ENCODE data around the gene BMPER.
A peak's percentile ranks its signal among the peaks of the same experiment; 100 is the strongest.

The BMPER gene

GRCh38 chr7:33905389-33906032, at the start of gene BMPER:
TSS of gene BMPER (plus strand) at chr7:33905539. CDS start at chr7:33905614, 75 bp downstream.
- DNase-seq, result peak; percentile 62

- DNase-seq, result no peak
Measured at GRCh38 chr7:33861947-33862346, 43.4 kb upstream of the BMPER start.

DNA sequence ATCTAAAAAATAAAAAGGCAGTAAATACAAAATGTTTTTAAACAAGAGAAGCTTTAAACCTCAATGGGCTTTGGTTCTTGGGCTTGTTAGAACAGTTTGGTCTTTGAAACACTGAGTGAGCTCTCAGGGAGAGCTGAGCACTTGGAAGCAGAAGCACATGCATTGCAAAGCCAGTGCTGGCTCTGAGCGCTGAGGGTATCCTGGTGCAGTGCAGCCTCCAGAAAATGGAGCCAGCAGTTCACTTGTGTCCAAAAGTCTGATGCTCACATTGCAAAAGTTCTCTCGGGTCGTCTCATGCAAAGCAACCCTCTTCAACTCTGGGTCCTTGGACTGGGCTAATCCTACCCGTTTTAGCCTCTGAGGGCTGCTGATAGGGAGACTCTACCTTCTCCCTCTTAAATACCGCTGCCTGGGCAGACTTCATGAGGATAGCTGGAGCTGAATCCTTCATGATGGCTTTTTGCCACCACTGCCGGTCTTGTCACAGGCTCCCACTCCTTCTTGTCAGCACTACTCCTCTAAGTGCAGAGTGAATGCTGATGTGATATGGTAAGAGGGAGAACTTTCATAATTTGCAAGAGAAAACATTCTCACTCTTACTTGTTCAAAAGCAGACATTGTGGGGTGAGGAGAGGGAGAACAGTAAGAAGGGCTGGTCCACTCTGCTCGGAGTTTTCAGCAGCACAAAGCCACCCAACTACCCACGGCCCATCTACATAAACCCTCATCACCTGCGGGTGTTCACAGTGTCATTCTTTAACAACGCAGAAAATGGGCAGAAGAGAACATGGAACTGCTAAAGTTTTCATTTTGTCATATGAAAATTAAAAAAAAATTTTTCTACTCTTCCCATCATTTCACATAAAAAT, 42.2 kb upstream of the BMPER start:
- no peak for DNase-seq

DNA sequence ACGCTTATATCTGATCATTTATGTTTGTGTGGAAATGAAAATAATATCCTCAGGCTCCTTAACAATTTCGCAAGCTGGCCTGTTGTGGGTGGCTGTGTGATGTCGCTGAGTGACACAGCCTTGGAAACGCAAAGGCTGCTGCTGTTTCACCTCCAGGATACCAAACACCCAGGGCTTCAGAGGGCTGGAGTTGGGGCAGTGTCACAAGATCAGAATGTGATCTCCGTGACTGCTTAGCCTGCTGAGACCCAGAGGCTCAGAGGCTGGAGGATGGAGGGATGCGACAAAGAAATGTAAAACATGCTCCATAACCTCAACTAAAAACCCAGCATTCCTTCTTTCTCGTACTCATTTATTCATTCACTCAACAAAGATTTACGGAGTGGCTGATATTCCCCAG, 37.2 kb upstream of the BMPER start:
- DNase-seq, result no peak

DNA sequence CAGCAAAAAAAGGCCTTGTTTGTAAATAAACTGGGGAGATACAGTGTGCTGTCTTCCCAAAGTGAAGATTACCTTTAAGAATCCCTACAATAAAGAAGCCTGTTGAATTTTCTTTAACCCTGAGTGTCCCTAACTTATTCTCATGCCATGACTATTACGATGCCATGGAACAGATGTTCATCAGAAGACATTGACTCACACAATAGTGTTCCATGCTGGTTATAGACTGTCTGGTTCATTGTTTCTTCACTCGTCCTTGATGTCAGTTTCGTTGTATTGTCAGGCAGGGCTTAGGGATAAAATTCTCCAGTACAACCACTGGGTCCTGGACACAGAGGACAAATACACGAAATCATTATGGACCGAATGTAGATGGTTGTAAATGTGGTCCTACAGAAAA, 36.2 kb upstream of the BMPER start:
- no peak for DNase-seq

DNA sequence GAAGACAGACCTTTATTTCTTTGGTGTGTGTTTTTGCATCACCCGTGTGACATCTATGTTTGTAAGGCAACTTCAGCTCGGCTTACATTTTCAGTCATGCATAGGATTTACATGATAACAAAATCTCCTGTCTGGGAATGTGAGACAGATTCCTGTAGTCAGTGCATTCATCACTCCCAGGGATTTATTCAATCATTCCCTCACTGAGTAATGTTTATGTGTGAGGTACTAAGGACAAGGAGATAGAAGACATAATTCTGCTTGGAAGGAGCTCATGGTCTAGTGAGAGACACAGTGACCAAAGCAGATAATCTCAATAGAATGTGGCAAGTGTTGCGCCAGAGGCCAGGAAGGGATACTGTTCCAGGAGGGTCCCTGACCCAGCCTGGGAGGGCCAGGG, 35.2 kb upstream of the BMPER start:
- DNase-seq, result no peak

- DNase-seq, result no peak
Measured at GRCh38 chr7:33872870-33873269, 32.5 kb upstream of the BMPER start.

- DNase-seq, result no peak
Measured at GRCh38 chr7:33873518-33873917, 31.8 kb upstream of the BMPER start.

- DNase-seq, result no peak
Measured at GRCh38 chr7:33873981-33874750, 31.2 kb upstream of the BMPER start.

- DNase-seq, result no peak
Measured at GRCh38 chr7:33874943-33875342, 30.4 kb upstream of the BMPER start.

GRCh38 chr7:33876596-33877274, 28.6 kb upstream of the BMPER start:
- no peak for DNase-seq

GRCh38 chr7:33880787-33881186, 24.6 kb upstream of the BMPER start:
- no peak for DNase-seq

GRCh38 chr7:33881316-33881715, 24.0 kb upstream of the BMPER start:
- no peak for DNase-seq

DNA sequence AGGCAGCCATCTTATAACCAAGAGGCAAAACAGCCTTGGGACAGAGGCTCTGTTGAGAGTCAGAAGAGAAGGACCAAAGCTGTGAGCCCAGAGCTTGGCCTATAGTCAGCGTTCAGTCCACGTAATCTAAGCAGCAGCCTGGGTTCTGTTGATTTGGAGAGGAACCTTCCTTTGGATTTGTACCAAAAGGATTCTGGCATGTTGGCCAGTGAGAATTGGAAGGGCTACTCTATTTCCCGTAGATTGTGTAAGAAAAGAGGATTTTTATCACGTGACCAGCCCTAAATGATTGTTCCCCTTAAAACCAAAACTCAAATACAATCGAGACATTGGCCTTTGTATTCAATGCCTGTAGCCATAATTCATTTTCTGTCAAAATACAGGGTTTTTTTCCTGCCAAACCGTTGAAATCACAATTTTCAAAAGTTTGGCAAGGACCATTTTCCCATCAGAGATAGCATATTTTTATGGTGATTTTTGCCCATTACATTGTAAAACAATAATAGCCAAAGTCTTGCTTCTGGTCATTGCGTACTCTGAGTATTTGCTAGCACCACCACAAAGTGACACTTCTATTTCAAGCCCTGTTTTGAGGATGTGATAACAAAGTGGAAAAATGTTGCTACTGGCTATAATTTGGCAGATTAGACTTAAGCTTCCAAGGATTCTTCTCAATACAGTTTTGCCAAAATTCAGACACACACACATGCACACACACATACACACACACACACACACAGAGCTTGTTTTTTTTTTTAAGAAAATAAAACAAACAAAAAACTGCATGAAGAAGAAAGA, 23.1 kb upstream of the BMPER start:
- DNase-seq, result no peak

DNA sequence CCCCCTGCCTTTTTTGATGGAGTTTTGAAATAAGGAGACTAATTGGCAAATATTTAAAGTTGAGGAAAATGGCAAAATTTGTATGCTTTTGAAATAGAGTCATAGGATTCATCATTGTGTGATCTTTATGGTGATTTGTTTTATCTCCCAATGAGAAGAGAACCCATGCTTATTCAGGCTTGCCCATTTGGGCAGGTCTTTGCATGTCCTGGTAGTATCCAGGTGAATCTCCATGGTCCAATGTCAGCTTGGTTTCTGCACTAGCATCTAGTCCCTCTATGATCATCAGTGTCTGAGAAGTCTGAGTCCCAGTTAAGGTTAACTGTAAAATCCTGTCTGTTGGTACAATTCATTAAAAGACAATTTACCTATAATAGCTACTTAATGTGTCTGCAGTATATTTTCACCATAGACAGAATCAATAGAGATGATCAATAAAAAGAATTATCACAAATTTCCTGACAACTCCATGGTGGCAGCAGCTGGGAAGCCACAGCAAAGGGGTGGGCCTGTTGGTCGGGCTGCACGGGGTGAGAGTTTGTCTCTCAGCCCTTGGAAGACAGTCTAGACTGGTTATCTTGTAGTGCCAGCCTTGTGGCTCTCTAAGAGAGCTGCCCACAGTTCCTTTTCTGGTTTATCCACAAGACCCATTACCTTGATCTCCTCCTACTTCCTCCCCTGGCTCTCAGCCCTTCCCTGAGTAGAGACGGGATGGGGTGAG, 22.2 kb upstream of the BMPER start:
- no peak for DNase-seq

- no peak for DNase-seq
Measured at GRCh38 chr7:33883671-33883965, 21.7 kb upstream of the BMPER start.

GRCh38 chr7:33885290-33886148, 19.8 kb upstream of the BMPER start:
- DNase-seq, result no peak

DNA sequence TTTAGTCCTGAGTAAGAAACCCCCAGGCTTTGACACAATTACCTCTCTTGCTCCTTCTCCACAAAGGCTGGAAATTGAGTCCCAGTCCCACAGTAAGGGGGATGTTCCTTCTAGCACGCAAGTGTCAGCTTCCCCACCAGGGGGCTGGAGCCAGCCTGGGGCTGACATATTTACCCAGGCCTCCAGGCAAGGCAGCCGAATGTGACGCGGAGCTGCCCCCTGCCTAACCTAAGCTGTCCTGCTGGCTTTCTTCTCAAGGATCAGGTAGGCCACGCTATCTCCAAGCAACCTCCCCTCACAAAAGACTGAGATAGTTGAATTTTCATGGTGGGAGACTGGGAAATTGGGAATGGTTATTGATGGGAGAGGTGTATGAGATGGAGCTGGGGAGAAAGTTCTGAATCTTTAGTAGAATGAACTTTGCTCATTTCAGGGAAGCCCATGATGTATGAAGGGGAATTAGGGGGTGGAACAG, 19.2 kb upstream of the BMPER start:
- DNase-seq, result no peak

- DNase-seq, result no peak
Measured at GRCh38 chr7:33887266-33887975, 17.9 kb upstream of the BMPER start.

DNA sequence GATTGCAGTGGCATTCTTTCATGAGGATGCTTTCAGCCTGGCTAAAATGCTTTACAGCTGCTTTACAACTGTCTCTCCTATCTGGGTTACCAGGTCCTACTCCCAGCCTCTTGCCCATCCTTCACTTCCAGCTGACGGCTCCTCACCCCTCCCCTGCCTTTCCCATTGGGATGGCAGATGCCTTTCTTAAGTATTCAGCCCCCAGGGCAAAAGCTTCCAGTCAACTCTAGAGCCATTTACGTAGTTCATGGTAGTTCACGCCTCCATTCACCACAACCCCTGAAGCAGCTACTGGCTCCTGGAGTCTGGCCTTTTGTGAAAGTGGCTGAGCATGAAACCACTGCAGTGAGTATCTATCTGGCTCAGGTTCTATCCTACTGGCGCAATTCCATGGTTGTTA, 17.2 kb upstream of the BMPER start:
- DNase-seq, result no peak
